Caki2 (cell line): ENCODE data around the gene MAP3K13. TPM values are rescaled to one million over a fixed set of nuclear protein-coding genes. Genes with fewer than 3 reads are reported as not detected.
"Not testable (repeated sequence)": the region's sequence is repeated elsewhere in the genome, so short reads cannot be mapped to it uniquely, and the experiment has no call there.

ENCODE experiments used
- DNase-seq: peaks from one replicate; pipeline ENCODE4 v3.0.0-alpha.2; 2015; ENCODE audit warnings: low read depth
- in situ Hi-C: cut with HindIII; loops from 2 replicates; pipeline ENCODE4 v1.10.0; 2016; ENCODE audit warnings: low sequenced_read_pairs, low pct_unique_long_range_greater_than_20kb, mixed read lengths
- total RNA-seq: library from RNA; depleted of rRNA; stranded (reverse); fragments of >200 nt; shearing (Covaris generic); gene quantifications from 2 replicates; pipeline ENCODE4 v1.2.3, GENCODE V29; 2014; ENCODE audit warnings: low replicate concordance

The MAP3K13 gene
- total RNA-seq, 1 experiment from 2014 or later, result 16.9 TPM

DNA sequence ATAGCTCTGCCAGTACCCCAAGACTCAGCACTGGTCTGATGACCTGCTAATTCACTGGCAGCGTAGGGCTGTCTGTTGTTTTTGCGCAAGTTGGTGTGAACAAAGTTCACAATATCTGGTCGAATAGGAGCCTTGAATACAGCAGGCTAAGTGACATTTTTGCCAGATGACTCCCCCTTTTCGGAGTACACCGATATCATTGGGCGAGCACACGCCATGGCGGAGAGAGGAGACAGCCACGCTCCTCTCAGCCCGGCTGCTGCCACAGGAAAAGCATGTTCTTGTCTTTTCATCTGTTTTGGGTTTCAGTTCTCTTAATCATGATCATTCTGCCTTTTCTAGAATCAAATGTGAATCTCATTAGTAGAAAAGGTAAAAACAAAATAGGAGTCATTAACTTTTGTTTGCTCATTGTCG is 55.6 kb downstream of the MAP3K13 start:
- DNase-seq, in situ Hi-C loops: not testable (repeated sequence)

DNA sequence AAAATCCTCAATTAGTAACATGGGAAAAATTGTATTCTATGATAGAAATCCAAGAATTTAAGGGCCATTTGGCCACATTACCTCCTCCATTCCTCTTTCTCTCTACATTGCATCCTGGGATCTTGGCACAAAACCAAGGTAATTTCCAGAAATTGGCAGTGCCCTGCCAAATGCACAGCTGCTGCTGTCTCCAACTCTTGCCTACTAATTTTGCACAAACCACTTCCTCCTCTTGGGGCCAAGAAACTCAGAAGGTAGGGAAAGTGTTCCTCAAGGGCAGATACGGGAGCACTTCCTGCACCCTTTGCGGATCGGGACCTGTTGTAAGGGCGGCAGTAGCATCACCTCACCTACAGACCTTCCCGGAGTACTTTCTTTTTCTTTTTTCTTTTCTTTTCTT is 57.8 kb downstream of the MAP3K13 start:
- DNase-seq, result peak; percentile 33
- in situ Hi-C loops, result no loop called here

DNA sequence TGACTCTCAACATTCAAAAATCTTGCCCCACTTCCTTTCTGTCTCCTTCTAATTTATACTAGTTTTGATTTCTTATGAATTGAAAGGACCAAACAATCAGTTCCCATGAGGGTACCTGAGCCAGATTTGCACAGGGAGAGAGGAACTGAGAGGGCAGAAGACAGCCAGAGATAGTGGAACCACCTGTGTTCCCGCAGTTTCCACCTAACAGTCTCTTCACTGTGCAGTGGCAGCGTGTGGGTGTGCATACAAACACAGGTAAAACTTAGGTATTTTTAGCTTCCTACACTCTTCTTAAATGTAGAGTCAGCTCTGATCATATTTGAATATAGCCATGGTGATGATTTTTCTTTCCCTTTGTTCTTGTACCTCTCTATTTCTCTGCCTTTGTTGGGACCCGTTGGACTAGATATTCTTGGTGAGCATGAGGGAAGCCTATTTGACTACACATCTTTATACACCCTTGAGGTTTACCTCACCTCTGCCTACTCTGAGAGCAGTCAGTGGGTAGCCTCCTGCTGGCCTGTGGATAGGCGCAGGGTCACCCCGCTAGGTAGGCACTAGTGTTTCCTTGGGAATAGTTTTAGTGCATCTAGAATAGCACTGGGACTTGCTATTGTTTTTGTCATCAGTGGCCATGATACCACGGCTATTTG is 58.8 kb downstream of the MAP3K13 start:
- in situ Hi-C loops, result no loop called here
- no peak for DNase-seq

DNA sequence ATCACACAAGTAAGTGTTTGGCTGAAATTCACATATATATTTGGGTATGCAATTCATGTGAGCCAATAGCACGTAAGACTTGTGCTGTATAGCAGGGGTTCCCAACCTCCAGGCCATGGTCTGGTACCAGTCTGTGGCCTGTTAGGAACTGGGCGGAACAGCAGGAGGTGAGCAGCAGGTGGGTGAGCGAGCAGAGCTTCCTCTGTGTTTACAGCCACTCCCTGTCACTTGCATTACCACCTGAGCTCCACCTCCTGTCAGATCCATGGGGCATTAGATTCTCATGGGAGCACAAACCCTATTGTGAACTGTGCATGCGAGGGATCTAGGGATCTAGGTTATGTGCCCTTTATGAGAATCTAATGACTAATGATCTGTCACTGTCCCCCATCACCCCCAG is 59.7 kb downstream of the MAP3K13 start:
- DNase-seq, result no peak
- in situ Hi-C loops, result no loop called here

DNA sequence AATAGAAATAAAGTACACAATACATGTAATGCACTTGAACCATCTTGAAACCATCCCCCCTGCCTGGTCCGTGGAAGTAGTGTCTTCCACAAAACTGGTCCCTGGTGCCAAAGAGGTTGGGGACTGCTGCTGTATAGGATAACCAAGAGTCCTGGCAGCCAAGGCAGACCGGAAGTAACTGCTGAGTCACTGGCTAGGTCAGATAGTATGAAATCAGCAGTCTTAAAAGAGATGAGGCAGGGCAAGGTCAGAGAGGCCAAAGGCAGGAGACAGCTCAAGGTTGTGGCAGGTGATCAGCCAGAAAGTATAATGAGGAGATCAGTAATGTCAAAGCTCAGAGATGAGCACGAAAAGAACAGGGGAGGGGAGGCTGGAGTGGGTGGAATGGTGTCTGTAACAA is 60.2 kb downstream of the MAP3K13 start:
- peak; percentile 22 for DNase-seq
- in situ Hi-C loops, result no loop called here

DNA sequence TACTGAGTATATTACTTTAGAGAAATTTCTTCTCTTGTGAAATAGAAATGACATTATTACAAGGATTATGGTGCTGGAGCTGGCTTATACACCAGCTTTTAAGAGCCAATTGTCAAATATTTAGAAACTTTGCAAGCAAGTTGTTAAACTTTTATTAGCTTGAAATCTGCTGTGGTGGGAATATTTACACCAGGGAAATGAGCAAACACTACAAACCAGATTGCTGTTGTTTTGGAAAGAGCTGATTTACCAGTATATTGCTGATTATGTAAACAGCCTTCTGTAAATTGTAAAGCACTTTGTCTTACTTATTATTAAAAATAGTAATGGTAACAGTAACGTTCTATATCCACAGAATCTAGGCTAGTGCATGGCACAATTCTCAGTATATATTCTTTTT is 61.5 kb downstream of the MAP3K13 start:
- no peak for DNase-seq
- in situ Hi-C loops, result no loop called here

DNA sequence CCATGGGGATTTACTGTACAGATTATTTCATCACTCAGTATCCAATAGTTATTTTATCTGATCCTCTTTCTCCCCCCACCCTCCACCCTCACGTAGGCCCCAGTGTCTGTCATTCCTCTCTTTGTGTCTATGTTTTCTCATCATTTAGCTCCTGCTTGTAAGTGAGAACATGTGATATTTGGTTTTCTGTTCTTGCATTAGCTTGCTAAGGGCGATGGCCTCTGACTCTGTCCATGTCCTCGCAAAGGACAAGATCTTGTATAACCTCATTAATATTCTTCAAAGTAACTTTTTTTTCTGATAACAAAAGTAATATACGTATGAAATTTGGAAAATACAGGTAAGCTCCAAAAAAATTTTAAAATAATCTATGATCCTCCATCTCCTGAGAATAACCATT is 67.4 kb downstream of the MAP3K13 start:
- in situ Hi-C loops, result no loop called here
- no peak for DNase-seq

DNA sequence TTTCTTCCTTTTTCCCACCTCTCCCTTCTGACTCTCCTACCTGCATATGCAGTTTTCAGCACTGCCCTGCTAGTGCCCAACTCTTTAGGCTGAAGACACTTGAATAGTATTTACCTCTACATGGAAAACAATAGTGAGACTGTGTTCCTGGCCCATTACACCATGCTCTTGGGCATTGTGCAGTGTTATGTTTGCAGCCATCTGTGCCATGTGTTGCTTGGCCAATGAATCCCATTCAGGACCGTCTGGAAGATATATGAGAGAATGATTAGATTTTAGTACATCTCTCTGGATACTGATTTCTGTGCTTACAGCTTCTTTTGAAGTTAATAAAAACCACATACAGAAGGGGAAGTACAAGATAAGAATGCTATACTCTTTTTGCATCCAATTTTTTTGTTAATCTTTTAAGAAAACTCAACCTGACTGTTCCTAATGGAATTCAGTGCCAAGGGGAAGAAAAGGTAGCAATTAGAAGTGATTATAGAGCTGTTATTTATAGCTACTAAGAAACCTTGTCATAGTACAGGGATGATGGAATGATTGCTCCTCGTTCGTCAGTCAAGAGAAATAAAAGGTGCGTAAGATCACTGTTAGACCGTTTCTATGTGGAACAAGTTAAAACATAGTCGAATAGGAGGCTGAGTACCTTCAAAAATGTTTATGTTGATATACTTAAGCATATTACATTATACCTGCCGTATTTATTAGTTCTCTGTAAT is 77.0 kb downstream of the MAP3K13 start:
- no peak for DNase-seq
- in situ Hi-C loops, result no loop called here

DNA sequence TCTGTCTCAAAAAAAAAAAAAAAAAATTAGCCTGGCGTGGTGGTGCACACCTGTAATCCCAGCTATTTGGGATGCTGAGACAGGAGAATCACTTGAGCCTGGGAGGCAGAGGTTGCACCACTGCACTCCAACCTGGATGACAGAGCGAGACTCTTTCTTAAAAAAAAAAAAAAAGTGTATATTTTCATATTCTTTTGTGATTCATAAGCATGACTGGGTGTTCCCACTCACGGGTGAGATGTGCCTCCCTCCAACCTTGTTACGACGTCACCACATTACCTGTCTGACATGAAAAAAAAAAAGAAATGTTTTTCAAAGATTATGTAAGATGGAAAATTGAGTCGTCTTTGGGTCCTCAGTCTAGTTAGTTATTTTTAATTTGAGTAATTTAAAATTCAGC is 79.1 kb downstream of the MAP3K13 start:
- in situ Hi-C loops, result no loop called here
- DNase-seq, result no peak

DNA sequence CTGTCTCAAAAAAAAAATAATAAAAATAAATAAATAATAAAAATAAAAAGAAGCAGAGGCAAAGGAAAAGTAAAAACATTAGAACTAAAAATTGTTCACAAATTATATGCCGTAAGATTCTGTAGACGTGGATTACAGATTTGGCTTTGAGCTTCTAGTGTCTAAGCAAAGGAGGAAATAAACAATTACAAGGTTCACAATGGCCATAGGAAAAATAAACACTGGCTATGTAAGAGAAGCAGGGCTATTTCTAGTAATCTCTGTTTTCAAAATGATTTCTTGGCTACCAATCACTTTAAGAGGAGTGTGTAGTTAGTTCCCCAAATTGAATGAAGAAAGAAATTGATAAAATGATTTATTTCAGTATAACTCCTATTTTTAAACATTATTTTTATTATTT is 81.4 kb downstream of the MAP3K13 start:
- DNase-seq, result no peak
- in situ Hi-C loops, result no loop called here

DNA sequence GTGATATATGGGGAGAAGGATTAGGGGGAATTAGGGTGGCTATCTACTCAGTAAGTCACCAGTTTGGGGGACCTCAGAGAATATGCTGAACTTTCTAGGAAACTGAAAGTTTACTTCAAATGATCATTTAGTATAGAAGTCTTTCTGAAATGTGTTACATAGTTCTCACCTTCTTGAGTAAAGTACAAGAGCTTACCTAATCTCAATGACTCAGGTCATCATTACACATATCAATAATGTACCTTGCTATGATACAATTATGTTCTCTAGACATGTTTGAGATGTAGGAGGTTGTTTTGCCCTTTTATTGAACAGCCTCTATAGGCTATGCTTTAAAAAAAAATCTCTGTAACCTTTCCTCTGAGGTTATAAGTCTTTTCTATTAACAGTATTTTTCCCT is 85.2 kb downstream of the MAP3K13 start:
- no peak for DNase-seq

DNA sequence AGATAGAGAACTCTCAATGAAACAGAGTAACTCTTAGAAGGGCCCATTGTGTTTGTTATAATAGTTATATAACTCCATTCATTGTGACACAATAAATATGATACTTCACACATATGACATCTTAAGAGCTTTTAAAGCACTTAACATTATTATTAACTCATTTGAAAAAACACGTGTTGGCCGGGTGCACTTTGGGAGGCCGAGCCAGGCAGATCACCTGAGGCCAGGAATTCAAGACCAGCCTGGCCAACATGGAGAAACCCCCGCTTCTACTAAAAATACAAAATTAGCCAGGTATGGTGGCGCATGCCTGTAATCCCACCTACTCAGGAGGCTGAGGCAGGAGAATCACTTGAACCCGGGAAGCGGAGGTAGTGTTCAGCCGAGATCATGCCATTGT is 88.5 kb downstream of the MAP3K13 start:
- in situ Hi-C loops, DNase-seq: not testable (repeated sequence)

More for the DNA sequence above, 85.2 kb downstream of the MAP3K13 start:
- in situ Hi-C loops, result no loop called here

DNA sequence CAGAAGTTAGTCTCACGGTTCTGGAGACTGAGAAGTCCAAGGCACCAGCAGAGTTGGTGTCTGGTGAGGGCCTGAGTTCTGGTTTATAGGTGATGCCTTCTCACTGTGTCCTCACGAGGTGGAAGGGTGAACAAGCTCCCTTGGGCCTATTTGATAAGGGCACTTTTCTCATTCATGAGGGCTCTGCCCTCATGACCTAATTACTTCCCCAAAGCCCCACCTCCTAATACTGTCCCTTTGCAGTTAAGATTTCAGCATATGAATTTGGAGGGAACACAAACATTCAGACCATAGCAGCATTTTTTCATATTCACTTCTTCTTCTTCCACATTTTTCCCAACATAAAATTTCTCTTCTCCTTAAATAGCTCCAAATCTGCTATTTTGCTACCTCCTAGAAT is 94.4 kb downstream of the MAP3K13 start:
- in situ Hi-C loops, result no loop called here
- no peak for DNase-seq

DNA sequence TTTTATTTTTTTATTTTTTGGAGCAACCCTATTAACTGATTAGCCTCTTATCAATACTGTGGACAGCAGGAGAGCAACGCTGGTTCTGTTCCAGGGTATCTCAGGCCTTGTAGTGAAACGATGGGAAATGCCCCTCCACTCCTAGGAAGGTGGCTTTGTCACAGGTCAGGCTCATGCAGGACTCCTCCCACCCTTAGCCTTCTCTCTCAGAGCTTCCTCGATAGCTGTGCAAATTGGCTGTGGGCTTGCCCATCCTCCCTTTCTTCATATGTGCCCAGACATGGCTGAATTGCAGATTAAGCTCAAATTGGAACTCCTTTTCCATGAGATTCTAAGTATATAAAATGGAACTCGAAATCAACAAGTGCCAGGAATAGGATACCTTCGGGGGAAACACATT is 97.4 kb downstream of the MAP3K13 start:
- no peak for DNase-seq
- in situ Hi-C loops, result no loop called here

DNA sequence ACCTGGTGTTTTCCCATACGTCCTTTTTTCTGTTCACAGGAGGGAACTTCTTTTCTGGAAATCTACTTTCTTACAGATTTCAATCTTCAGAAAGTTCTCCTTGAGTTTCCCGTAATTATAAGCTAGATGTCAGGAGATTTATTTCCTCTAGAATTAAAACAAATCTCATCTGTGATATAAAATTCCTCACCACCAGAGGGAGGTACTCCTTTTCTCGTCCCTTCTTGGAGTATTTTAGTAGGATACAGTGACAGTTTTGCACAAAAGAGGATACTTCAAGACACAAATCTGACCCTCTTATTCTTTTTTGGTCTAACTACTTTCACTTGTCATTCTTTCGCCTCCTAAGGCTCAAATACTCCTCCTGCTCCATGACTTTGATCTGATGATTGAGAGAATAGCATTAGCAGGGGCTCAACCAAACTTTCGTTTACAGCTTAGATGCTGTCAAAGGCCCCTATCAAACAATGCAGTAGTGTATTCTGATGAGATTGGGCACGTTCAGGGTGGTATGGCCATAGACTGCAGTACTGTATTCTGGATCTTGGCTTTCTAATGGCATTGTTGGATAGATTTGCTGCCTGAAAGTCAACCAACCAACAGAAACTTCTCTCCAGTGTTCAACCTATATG is 97.9 kb downstream of the MAP3K13 start:
- peak; percentile 39 for DNase-seq
- in situ Hi-C loops, result no loop called here

DNA sequence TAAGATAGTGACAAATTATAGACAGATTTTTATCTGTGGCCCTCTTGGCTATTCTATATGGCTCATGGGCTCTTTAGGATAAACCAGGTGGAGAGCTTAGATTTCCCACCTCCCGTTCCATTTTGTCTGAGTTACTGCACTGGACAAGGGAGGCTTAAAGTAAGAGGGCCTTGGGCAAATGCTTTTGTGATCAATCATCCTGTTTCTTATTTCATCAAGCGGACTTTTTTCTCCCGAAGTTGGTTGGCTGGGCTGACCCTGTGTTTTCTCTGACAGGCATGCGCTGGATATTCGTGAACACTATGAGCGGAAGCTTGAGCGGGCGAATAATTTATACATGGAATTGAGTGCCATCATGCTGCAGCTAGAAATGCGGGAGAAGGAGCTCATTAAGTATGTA is 102.5 kb downstream of the MAP3K13 start:
- in situ Hi-C loops, result no loop called here
- DNase-seq, result no peak

DNA sequence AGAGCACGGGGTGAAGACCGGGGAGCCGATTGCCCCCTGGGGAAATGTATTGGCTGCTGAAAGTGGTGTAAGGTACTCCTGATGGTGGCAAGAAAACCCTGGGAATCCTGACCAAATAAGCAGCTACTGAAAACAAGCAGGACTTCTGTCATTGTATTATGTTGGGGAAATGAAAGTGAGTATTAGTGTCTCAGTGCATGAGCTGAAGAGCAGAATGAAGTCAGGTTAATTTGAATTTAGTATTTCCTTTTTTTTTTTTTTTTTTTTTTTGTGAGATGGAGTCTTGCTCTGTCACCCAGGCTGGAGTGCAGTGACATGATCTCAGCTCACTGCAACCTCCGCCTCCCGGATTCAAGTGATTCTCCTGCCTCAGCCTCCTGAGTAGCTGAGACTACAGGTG is 103.2 kb downstream of the MAP3K13 start:
- in situ Hi-C loops, DNase-seq: not testable (repeated sequence)

DNA sequence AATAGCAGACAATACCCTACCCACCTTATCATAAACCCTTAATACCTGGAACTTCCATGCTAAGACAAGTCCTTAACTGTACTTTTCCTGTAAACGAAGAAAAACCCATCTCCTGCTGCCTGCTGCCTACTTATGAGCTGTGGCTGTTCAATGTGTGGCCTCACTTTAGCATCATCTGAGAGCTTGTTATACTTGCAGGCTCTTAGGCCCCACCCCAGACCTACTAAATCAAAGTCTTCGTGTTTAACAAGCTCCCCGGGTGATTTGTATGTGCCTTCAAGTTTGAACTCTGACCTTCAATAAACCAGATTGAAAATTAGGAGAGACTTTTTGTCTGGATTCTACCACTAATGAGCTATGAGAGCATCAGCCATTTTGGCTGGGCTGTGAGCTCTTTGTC is 106.6 kb downstream of the MAP3K13 start:
- no peak for DNase-seq
- in situ Hi-C loops, result no loop called here

DNA sequence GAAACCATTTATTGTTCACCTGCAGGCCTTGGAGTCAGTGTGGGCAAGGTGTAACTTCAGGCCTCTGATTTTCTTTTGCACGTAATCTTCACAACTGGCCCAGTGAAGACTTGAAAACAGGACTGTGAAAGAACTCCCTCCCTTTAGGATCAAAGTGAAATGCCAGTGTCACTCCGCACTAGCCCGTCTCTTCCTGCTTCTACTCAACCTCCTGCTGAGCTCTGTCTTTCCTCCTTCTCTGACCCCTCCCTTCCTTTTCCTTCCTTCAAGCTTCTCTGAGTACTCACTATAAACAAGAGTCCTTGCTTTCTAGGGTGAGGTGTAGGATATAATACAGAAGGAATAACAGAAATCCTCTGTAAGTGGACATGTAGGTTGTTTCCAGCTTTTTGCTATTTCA is 107.4 kb downstream of the MAP3K13 start:
- in situ Hi-C loops, result no loop called here
- no peak for DNase-seq
